LNCaP clone FGC (cell line): ENCODE measurements around the gene STAT6.

Experiments used
- DNase-seq: peaks from one replicate; pipeline ENCODE4 v3.0.0-alpha.2; 2011; ENCODE audit warnings: low read depth
- H3K4me3 ChIP-seq: 2 replicates; pipeline ENCODE4 v1.5.1; 2011; ENCODE audit warnings: mild to moderate bottlenecking, low read depth, low read length, control low read depth
- CTCF ChIP-seq: IDR thresholded peaks from 2 replicates; pipeline ENCODE4 v1.5.1; 2012; ENCODE audit warnings: mild to moderate bottlenecking; ENCODE audit not compliant: control insufficient read depth, insufficient read depth; ENCODE audit errors: extremely low read depth

Gene STAT6

GRCh38 chr12:57151741-57152630 lies 40.8 kb upstream of the STAT6 start:
- no peak overlapping the region for H3K4me3 ChIP-seq
- no peak for TF ChIP-seq CTCF
- no peak for DNase-seq

GRCh38 chr12:57150400-57151000 lies 39.3 kb upstream of the STAT6 start:
- TF ChIP-seq CTCF: no peak
- no peak overlapping the region for H3K4me3 ChIP-seq
- DNase-seq: no peak

- no peak overlapping the region for H3K4me3 ChIP-seq
- no peak for TF ChIP-seq CTCF
- DNase-seq: no peak
Observed at GRCh38 chr12:57149245-57149900, 38.2 kb upstream of the STAT6 start.

GRCh38 chr12:57148469-57149244 lies 37.5 kb upstream of the STAT6 start:
- no peak for TF ChIP-seq CTCF
- no peak for DNase-seq
- H3K4me3 ChIP-seq: no peak overlapping the region

GRCh38 chr12:57146961-57147944 lies 36.1 kb upstream of the STAT6 start, which contains the start of gene LRP1-AS:
TSS of gene LRP1-AS (minus strand) at chr12:57147619.
- no peak for TF ChIP-seq CTCF
- no peak within 1 kb of the TSS for H3K4me3 ChIP-seq
- DNase-seq: no peak
